Occipital lobe (tissue), 2 donors: ENCODE results near the gene BABAM2. TPM values are rescaled to one million over a fixed set of nuclear protein-coding genes. Genes with fewer than 3 reads are reported as not detected.
"Not testable (repeated sequence)": the region's sequence is repeated elsewhere in the genome, so short reads cannot be mapped to it uniquely, and the experiment has no call there.

Experiments
- DNase-seq: peaks from one replicate; lab custom pipeline; 2025; lab: John Stamatoyannopoulos, UW
- total RNA-seq: library from RNA; depleted of rRNA; stranded (reverse); fragments of >200 nt; gene quantifications from one replicate; pipeline ENCODE4 v1.2.3, GENCODE V29; 2014

BABAM2 gene
- total RNA-seq, 1 donor from 2014 or later, result 13.4 TPM

GRCh38 chr2:27942612-27943547 lies 52.4 kb downstream of the BABAM2 start:
- no peak for DNase-seq

- no peak for DNase-seq
These were observed 56.1 kb downstream of the BABAM2 start for GRCh38 chr2:27946530-27947060.

GRCh38 chr2:27952070-27952469 lies 61.5 kb downstream of the BABAM2 start:
- DNase-seq, result no peak

GRCh38 chr2:27953077-27953476 lies 62.5 kb downstream of the BABAM2 start:
- no peak for DNase-seq

- peak; percentile 23 for DNase-seq
These were observed 63.7 kb downstream of the BABAM2 start for GRCh38 chr2:27954221-27954673.

GRCh38 chr2:27954771-27955383 lies 64.3 kb downstream of the BABAM2 start:
- DNase-seq, result no peak

- DNase-seq, result no peak
These were observed 65.0 kb downstream of the BABAM2 start for GRCh38 chr2:27955384-27956161.

GRCh38 chr2:27956888-27957287 lies 66.4 kb downstream of the BABAM2 start:
- DNase-seq, result no peak

- no peak for DNase-seq
These were observed 68.3 kb downstream of the BABAM2 start for GRCh38 chr2:27958711-27959378.

- no peak for DNase-seq
These were observed 69.0 kb downstream of the BABAM2 start for GRCh38 chr2:27959496-27959895.

- DNase-seq, result no peak
These were observed 69.8 kb downstream of the BABAM2 start for GRCh38 chr2:27960237-27960912.

- DNase-seq, result no peak
These were observed 71.5 kb downstream of the BABAM2 start for GRCh38 chr2:27962006-27962405.

GRCh38 chr2:27963472-27963871 lies 72.9 kb downstream of the BABAM2 start:
- no peak for DNase-seq

- no peak for DNase-seq
These were observed 73.5 kb downstream of the BABAM2 start for GRCh38 chr2:27964067-27964466.

GRCh38 chr2:27965841-27966240 lies 75.3 kb downstream of the BABAM2 start:
- DNase-seq, result no peak

- DNase-seq, result no peak
These were observed 75.9 kb downstream of the BABAM2 start for GRCh38 chr2:27966466-27966865.

GRCh38 chr2:27967076-27967475 lies 76.5 kb downstream of the BABAM2 start:
- DNase-seq, result no peak

- DNase-seq, result not testable (repeated sequence)
These were observed 77.5 kb downstream of the BABAM2 start for GRCh38 chr2:27968045-27968444.

- not testable (repeated sequence) for DNase-seq
These were observed 78.4 kb downstream of the BABAM2 start for GRCh38 chr2:27968957-27969356.

- DNase-seq, result no peak
These were observed 81.8 kb downstream of the BABAM2 start for GRCh38 chr2:27972311-27972710.
